HepG2 (cell line): Measurements from ENCODE around the gene WDR73. TPM values are rescaled to one million over a fixed set of nuclear protein-coding genes. Genes with fewer than 3 reads are reported as not detected.

ENCODE experiments used
- BRD4 ChIP-seq: sonication (generic); formaldehyde crosslinking; IDR thresholded peaks from 2 replicates; pipeline ENCODE4 v1.4.0; 2020; ENCODE audit warnings: missing genetic modification reagents
- CBFB ChIP-seq: sonication (generic); formaldehyde crosslinking; IDR thresholded peaks from 2 replicates; pipeline ENCODE4 v1.4.0; 2020; ENCODE audit warnings: missing genetic modification reagents
- NR3C1 ChIP-seq: sonication (generic); formaldehyde crosslinking; IDR thresholded peaks from 2 replicates; pipeline ENCODE4 v1.4.0; 2020; ENCODE audit warnings: missing genetic modification reagents
- PPARG ChIP-seq: conservative IDR thresholded peaks from 2 replicates; pipeline ENCODE4 v1.6.1; 2016; ENCODE audit warnings: missing biosample characterization, missing genetic modification reagents
- RBM22 ChIP-seq: fragments of 200-400 bp; formaldehyde crosslinking; optimal IDR thresholded peaks from 2 replicates; pipeline ENCODE3; 2017; ENCODE audit warnings: mild to moderate bottlenecking, low read length, moderate library complexity
- RNF2 ChIP-seq: fragments of 450-650 bp; conservative IDR thresholded peaks from 2 replicates; pipeline ENCODE4 v1.6.1; 2016; ENCODE audit warnings: low read depth
- TGIF2 ChIP-seq: IDR thresholded peaks from 2 replicates; pipeline ENCODE4 v1.6.1; 2016; ENCODE audit warnings: control low read depth, missing compliant biosample characterization
- XRCC5 ChIP-seq: fragments of 200-400 bp; formaldehyde crosslinking; optimal IDR thresholded peaks from 2 replicates; pipeline ENCODE3; 2017; ENCODE audit warnings: mild to moderate bottlenecking, low read length
- ZBTB7B ChIP-seq: sonication (generic); formaldehyde crosslinking; IDR thresholded peaks from 2 replicates; pipeline ENCODE4 v1.4.0; 2020; ENCODE audit warnings: missing genetic modification reagents
- ZMYM3 ChIP-seq: sonication (generic); formaldehyde crosslinking; IDR thresholded peaks from 2 replicates; pipeline ENCODE4 v1.5.1; 2020; ENCODE audit warnings: mild to moderate bottlenecking, missing genetic modification reagents
- ZNF337 ChIP-seq: sonication (generic); formaldehyde crosslinking; IDR thresholded peaks from 2 replicates; pipeline ENCODE4 v1.5.1; 2020; ENCODE audit warnings: missing genetic modification reagents, low read depth, mild to moderate bottlenecking, borderline replicate concordance
- ZNF619 ChIP-seq: sonication (generic); formaldehyde crosslinking; IDR thresholded peaks from 2 replicates; pipeline ENCODE4 v1.4.0; 2020; ENCODE audit warnings: mild to moderate bottlenecking, missing genetic modification reagents
- ZNF737 ChIP-seq: sonication (generic); formaldehyde crosslinking; IDR thresholded peaks from 2 replicates; pipeline ENCODE4 v1.5.0; 2020; ENCODE audit warnings: missing genetic modification reagents, mild to moderate bottlenecking, borderline replicate concordance
- ZNF878 ChIP-seq: sonication (generic); formaldehyde crosslinking; IDR thresholded peaks from 2 replicates; pipeline ENCODE4 v1.8.1; 2023; ENCODE audit warnings: mild to moderate bottlenecking, missing genetic modification reagents, moderate library complexity
- ZSCAN29 ChIP-seq: sonication (generic); formaldehyde crosslinking; conservative IDR thresholded peaks from 2 replicates; pipeline ENCODE4 v1.4.0; 2020; ENCODE audit warnings: mild to moderate bottlenecking, missing genetic modification reagents
- polyA plus RNA-seq, 8 experiments: library from polyadenylated mRNA; depleted of rRNA in 3 of 8; stranded (reverse) in 7 of 8; unstranded in 1 of 8; fragments of >200 nt; fragmentation: Illumina TruSeq in 4 of 8; extraction: Trizol in 4 of 8; gene quantifications; 2 replicates each; pipeline versions ENCODE4 v1.2.1 to v1.2.3, GENCODE V29; 2011 to 2016; ENCODE audit warnings: low read depth in 4 of 8, missing spikeins in 1 of 8, mixed read lengths in 1 of 8; ENCODE audit not compliant: insufficient read depth in 1 of 8
- total RNA-seq, 5 experiments: library from RNA; depleted of rRNA; stranded (reverse); fragments of >200 nt; fragmentation: Illumina TruSeq; extraction: Trizol; gene quantifications; 2 replicates each; pipeline ENCODE4 v1.2.3, GENCODE V29; 2016; ENCODE audit warnings: low read depth in 1 of 5
- TF ChIP-seq, protein P1 (sequence below): sonication (generic); formaldehyde crosslinking; IDR thresholded peaks from 2 replicates; pipeline ENCODE4 v1.5.0; 2020; ENCODE audit warnings: mild to moderate bottlenecking, missing genetic modification reagents, borderline replicate concordance
- TF ChIP-seq, protein P2 (sequence below): IDR thresholded peaks from 2 replicates; pipeline ENCODE4 v1.6.1; 2016; ENCODE audit warnings: mild to moderate bottlenecking, missing biosample characterization, missing genetic modification reagents
- TF ChIP-seq, protein P3 (sequence below): sonication (generic); formaldehyde crosslinking; IDR thresholded peaks from 2 replicates; pipeline ENCODE4 v1.5.0; 2020; ENCODE audit warnings: mild to moderate bottlenecking, missing genetic modification reagents
- TF ChIP-seq, protein P4 (sequence below): sonication (generic); formaldehyde crosslinking; IDR thresholded peaks from 2 replicates; pipeline ENCODE4 v1.4.0; 2020; ENCODE audit warnings: mild to moderate bottlenecking, missing genetic modification reagents

WDR73 gene
- total and polyA plus RNA-seq, 2 of the 13 experiments (the other 11 are each of a cell fraction or from before 2014, with no cell fraction given), result 20.0 to 35.5 TPM

DNA sequence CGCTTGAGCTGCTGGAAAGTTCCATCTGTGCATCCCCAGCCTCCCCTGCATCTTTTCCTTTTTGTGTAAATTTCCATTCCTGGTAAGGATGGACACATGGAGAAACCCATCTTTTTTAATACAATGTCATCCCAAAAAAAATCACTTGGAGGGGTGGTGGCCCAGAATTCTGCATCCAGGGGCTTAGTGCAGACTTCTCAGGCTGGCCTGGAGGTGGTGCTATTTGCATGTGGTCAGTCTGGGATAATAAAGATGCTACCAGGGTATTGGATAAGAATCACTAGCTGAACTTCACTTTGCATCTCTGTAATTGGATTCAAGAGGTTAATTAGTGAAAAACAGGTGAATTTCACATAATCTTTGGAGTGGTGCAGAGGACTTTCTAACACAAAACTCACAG lies 55.1 kb downstream of the WDR73 start (continued):
- TF ChIP-seq, protein P1, sequence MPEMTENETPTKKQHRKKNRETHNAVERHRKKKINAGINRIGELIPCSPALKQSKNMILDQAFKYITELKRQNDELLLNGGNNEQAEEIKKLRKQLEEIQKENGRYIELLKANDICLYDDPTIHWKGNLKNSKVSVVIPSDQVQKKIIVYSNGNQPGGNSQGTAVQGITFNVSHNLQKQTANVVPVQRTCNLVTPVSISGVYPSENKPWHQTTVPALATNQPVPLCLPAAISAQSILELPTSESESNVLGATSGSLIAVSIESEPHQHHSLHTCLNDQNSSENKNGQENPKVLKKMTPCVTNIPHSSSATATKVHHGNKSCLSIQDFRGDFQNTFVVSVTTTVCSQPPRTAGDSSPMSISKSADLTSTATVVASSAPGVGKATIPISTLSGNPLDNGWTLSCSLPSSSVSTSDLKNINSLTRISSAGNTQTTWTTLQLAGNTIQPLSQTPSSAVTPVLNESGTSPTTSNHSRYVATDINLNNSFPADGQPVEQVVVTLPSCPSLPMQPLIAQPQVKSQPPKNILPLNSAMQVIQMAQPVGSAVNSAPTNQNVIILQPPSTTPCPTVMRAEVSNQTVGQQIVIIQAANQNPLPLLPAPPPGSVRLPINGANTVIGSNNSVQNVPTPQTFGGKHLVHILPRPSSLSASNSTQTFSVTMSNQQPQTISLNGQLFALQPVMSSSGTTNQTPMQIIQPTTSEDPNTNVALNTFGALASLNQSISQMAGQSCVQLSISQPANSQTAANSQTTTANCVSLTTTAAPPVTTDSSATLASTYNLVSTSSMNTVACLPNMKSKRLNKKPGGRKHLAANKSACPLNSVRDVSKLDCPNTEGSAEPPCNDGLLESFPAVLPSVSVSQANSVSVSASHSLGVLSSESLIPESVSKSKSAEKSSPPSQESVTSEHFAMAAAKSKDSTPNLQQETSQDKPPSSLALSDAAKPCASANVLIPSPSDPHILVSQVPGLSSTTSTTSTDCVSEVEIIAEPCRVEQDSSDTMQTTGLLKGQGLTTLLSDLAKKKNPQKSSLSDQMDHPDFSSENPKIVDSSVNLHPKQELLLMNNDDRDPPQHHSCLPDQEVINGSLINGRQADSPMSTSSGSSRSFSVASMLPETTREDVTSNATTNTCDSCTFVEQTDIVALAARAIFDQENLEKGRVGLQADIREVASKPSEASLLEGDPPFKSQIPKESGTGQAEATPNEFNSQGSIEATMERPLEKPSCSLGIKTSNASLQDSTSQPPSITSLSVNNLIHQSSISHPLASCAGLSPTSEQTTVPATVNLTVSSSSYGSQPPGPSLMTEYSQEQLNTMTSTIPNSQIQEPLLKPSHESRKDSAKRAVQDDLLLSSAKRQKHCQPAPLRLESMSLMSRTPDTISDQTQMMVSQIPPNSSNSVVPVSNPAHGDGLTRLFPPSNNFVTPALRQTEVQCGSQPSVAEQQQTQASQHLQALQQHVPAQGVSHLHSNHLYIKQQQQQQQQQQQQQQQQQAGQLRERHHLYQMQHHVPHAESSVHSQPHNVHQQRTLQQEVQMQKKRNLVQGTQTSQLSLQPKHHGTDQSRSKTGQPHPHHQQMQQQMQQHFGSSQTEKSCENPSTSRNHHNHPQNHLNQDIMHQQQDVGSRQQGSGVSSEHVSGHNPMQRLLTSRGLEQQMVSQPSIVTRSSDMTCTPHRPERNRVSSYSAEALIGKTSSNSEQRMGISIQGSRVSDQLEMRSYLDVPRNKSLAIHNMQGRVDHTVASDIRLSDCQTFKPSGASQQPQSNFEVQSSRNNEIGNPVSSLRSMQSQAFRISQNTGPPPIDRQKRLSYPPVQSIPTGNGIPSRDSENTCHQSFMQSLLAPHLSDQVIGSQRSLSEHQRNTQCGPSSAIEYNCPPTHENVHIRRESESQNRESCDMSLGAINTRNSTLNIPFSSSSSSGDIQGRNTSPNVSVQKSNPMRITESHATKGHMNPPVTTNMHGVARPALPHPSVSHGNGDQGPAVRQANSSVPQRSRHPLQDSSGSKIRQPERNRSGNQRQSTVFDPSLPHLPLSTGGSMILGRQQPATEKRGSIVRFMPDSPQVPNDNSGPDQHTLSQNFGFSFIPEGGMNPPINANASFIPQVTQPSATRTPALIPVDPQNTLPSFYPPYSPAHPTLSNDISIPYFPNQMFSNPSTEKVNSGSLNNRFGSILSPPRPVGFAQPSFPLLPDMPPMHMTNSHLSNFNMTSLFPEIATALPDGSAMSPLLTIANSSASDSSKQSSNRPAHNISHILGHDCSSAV (CRISPR knock-in tag), result no peak
- TF ChIP-seq ZNF878 (CRISPR knock-in tag), result no peak
- peak; percentile 38; the same call in 1 of the 2 replicates for TF ChIP-seq PPARG (CRISPR knock-in tag)
- TF ChIP-seq ZMYM3 (CRISPR knock-in tag), result no peak
- TF ChIP-seq, protein P2, sequence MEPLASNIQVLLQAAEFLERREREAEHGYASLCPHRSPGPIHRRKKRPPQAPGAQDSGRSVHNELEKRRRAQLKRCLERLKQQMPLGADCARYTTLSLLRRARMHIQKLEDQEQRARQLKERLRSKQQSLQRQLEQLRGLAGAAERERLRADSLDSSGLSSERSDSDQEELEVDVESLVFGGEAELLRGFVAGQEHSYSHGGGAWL (CRISPR knock-in tag), result no peak
- TF ChIP-seq, protein P3, sequence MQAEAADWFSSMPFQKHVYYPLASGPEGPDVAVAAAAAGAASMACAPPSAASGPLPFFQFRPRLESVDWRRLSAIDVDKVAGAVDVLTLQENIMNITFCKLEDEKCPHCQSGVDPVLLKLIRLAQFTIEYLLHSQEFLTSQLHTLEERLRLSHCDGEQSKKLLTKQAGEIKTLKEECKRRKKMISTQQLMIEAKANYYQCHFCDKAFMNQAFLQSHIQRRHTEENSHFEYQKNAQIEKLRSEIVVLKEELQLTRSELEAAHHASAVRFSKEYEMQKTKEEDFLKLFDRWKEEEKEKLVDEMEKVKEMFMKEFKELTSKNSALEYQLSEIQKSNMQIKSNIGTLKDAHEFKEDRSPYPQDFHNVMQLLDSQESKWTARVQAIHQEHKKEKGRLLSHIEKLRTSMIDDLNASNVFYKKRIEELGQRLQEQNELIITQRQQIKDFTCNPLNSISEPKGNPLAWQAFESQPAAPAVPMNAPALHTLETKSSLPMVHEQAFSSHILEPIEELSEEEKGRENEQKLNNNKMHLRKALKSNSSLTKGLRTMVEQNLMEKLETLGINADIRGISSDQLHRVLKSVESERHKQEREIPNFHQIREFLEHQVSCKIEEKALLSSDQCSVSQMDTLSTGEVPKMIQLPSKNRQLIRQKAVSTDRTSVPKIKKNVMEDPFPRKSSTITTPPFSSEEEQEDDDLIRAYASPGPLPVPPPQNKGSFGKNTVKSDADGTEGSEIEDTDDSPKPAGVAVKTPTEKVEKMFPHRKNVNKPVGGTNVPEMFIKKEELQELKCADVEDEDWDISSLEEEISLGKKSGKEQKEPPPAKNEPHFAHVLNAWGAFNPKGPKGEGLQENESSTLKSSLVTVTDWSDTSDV (CRISPR knock-in tag), result no peak
- TF ChIP-seq TGIF2 (CRISPR knock-in tag), result no peak
- TF ChIP-seq ZNF337 (CRISPR knock-in tag), result no peak
- TF ChIP-seq ZSCAN29 (CRISPR knock-in tag), result no peak
- TF ChIP-seq RBM22, result no peak
- no peak for TF ChIP-seq ZBTB7B (CRISPR knock-in tag)
- TF ChIP-seq ZNF737, result no peak
- no peak for TF ChIP-seq RNF2
- TF ChIP-seq XRCC5, result peak; percentile 54
- TF ChIP-seq CBFB (CRISPR knock-in tag), result no peak
- TF ChIP-seq BRD4 (CRISPR knock-in tag), result no peak
- TF ChIP-seq, protein P4, sequence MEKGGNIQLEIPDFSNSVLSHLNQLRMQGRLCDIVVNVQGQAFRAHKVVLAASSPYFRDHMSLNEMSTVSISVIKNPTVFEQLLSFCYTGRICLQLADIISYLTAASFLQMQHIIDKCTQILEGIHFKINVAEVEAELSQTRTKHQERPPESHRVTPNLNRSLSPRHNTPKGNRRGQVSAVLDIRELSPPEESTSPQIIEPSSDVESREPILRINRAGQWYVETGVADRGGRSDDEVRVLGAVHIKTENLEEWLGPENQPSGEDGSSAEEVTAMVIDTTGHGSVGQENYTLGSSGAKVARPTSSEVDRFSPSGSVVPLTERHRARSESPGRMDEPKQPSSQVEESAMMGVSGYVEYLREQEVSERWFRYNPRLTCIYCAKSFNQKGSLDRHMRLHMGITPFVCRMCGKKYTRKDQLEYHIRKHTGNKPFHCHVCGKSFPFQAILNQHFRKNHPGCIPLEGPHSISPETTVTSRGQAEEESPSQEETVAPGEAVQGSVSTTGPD (CRISPR knock-in tag), result peak; percentile 74; the same call in 1 of the 2 replicates
- TF ChIP-seq ZNF619 (CRISPR knock-in tag), result no peak
- no peak for TF ChIP-seq NR3C1
